ENCODE measurements around the gene SP100.

GRCh38 chr2:230578106-230578505 is 162.1 kb downstream of the SP100 start:
- TF ChIP-seq CTCF (IDR thresholded peaks at IDR 0.05) (no peak), POLR2A (IDR thresholded peaks at IDR 0.05) (no peak)

Measured in gastroesophageal sphincter (tissue), 3 donors.